ENCODE data around the gene ELOVL7. TPM values are rescaled to one million over a fixed set of nuclear protein-coding genes. Genes with fewer than 3 reads are reported as not detected.

ELOVL7 gene
- total RNA-seq, 6 experiments from 2014 or later: 0.07 to 0.17 TPM; not detected in 4

DNA sequence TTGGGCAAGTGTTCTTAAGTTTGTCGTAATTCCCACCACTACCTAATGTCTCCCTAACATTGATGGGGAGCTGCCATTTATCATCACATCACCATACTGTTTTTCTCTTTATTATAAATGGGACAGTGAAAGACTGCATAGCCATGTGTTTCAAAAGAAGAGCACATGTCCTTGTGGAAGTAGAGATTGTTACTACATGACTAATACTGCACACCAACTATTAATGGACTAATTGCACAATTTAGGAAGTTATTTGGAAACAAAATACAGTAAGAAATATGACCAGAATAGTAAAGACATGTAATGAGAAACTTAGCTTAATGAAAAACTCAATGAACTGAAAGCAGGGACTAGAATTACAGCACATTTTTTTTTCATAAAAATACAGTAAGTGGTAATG, 12.0 kb upstream of the ELOVL7 start:
- Mint-ChIP-seq H3K27ac (no peak overlapping the region), H3K4me3 (no peak overlapping the region), H3K27me3 (ENCODE audit: insufficient read depth) (no peaks in the 10 kb centered on the region; the same call in 1 of the 2 replicates), H3K36me3 (ENCODE audit: low read depth) (no peaks in the 10 kb centered on the region), H3K4me1 (ENCODE audit: low read depth) (peaks cover 6% of the 10 kb centered on the region; the same call in 1 of the 2 replicates), H3K9me3 (no peaks in the 10 kb centered on the region)
- TF ChIP-seq CTCF (IDR thresholded peaks at IDR 0.05): no peak
- peak; percentile 18 for DNase-seq

GRCh38 chr5:60852940-60853339, 8.9 kb upstream of the ELOVL7 start:
- H3K27ac Mint-ChIP-seq: no peak overlapping the region
- H3K4me3 Mint-ChIP-seq: no peak overlapping the region
- DNase-seq: no peak
- H3K36me3 Mint-ChIP-seq (ENCODE audit: low read depth): no peaks in the 10 kb centered on the region
- no peak for TF ChIP-seq CTCF (IDR thresholded peaks at IDR 0.05)
- H3K9me3 Mint-ChIP-seq: no peaks in the 10 kb centered on the region
- peaks cover 6% of the 10 kb centered on the region; the same call in 1 of the 2 replicates for H3K4me1 Mint-ChIP-seq (ENCODE audit: low read depth)
- no peaks in the 10 kb centered on the region; the same call in 1 of the 2 replicates for H3K27me3 Mint-ChIP-seq (ENCODE audit: insufficient read depth)

DNA sequence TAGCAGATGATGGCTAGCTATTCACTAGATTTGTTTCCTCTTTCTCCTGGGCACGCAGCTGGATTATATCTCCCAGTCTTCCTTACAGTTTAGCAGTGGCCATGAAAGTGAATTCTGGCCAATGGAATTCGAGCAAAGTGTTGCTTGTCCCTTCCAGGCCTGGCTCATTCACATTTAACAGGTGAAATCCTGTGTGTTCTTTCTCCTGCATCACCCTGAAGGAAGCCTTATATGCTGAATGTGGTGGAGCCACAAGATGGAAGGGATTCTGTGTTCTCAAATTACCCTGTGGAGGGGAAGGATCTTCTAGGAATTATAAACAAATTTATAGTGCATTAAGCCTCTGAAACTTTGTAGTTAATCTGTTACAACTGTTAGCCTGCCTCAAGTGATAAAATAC, 8.2 kb upstream of the ELOVL7 start:
- no peak for DNase-seq
- no peaks in the 10 kb centered on the region for H3K36me3 Mint-ChIP-seq (ENCODE audit: low read depth)
- H3K9me3 Mint-ChIP-seq: no peaks in the 10 kb centered on the region
- TF ChIP-seq CTCF (IDR thresholded peaks at IDR 0.05): no peak
- peaks cover under 1% of the 10 kb centered on the region for H3K27me3 Mint-ChIP-seq (ENCODE audit: insufficient read depth)
- no peak overlapping the region for H3K4me3 Mint-ChIP-seq
- no peak overlapping the region for H3K27ac Mint-ChIP-seq
- H3K4me1 Mint-ChIP-seq (ENCODE audit: low read depth): peaks cover 6% of the 10 kb centered on the region; the same call in 1 of the 2 replicates

GRCh38 chr5:60851626-60852025, 7.6 kb upstream of the ELOVL7 start:
- no peaks in the 10 kb centered on the region for H3K36me3 Mint-ChIP-seq (ENCODE audit: low read depth)
- no peak overlapping the region for H3K27ac Mint-ChIP-seq
- H3K4me1 Mint-ChIP-seq (ENCODE audit: low read depth): peaks cover 6% of the 10 kb centered on the region; the same call in 1 of the 2 replicates
- H3K9me3 Mint-ChIP-seq: no peaks in the 10 kb centered on the region
- no peak for DNase-seq
- H3K4me3 Mint-ChIP-seq: no peak overlapping the region
- TF ChIP-seq CTCF (IDR thresholded peaks at IDR 0.05): no peak
- H3K27me3 Mint-ChIP-seq (ENCODE audit: insufficient read depth): peaks cover 5% of the 10 kb centered on the region

GRCh38 chr5:60846298-60846697, 2.2 kb upstream of the ELOVL7 start:
- Mint-ChIP-seq H3K36me3 (ENCODE audit: low read depth) (no peaks in the 10 kb centered on the region), H3K4me1 (ENCODE audit: low read depth) (peaks cover 14% of the 10 kb centered on the region), H3K27me3 (ENCODE audit: insufficient read depth) (peaks cover 27% of the 10 kb centered on the region), H3K27ac (no peak overlapping the region), H3K9me3 (no peaks in the 10 kb centered on the region), H3K4me3 (no peak overlapping the region)
- no peak for DNase-seq
- TF ChIP-seq CTCF (IDR thresholded peaks at IDR 0.05): no peak
